ENCODE data around the gene TMPRSS7.

TMPRSS7 gene

DNA sequence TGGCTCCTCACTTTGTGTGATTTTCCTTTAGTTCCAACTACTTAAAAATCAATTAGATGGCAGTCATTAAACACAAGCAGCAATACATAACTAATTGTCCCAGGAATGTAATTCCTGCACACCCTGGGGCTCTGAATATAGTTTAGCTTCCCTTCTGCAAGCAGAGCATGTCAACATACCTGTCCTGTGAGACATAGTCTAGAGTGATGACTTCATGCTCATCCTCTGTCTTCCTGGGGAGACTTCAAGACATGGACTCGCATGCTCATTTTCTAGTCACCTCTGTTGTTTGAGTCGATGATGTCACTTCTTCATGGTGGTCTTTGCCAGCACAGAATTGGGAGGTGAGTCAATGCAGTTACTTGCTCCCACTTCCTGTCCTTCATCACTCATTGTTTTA is 67.4 kb downstream of the TMPRSS7 start:
- DNase-seq, result no peak

DNA sequence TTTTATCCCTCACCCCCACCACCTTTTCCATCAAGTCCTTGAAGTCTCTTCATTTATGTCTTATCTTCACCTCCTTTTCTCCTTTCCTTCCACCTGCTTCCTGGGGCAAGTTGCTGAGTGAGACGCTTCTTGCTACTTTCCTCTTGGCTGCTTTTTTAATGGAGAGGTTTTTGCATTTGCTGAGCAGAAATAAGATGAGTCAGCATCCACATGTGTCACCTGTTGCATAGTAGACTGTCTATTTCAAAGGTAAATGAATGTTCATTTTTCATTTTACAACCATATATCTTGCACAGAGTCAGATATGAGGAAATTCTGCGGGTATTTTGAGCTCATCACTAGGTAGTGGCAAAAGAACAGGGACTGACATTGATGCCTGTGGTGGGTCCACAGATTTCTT is 70.2 kb downstream of the TMPRSS7 start:
- DNase-seq, result no peak

DNA sequence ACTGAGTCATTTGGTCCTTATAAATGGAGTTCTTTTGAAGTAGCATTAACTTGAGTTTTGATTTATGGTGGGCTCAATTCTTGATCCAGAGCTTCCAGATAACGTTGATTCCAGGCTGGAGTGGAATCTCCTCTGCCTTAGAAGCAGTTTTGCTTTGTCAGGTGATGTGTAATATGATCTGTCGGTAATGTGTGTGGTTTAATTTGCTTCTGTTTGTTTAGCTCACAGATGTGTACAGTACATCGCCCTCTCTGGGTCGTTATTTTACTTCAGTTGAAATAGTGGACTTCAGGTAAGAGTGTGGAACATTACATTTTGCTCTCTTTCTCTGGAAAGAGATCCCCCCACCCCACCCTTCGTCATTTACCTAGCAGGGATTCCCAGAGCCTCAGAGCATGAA is 74.8 kb downstream of the TMPRSS7 start:
- peak; percentile 77 for DNase-seq

DNA sequence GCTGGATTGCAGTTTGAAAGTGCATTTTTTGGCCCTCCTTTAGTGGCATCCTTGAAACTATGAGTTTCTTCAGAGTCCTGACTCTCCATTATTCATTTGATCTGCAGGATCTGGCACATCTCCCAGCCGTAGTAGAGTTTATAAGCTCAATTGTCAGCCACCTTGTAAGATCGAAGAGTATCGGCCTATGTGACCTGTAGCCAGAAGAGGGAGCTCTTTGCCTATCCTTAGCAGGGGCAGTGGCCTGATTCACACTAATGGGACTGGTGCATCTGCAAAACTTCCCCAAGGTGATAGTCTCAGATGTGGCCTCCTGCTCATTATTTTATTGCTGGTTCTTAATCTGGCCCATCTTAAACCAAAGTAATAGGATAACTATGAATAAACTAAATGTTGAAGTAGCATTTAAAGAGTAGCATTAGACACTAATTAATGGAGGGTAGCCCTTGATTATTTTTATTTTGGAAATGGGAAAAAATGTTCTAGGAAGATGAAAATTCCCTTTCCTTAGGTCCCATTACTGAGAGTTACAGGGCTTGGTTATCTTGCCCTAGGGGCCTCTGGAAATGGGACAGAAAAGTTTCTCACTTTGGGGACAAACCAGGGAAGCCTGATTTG is 77.4 kb downstream of the TMPRSS7 start:
- peak; percentile 77 for DNase-seq

DNA sequence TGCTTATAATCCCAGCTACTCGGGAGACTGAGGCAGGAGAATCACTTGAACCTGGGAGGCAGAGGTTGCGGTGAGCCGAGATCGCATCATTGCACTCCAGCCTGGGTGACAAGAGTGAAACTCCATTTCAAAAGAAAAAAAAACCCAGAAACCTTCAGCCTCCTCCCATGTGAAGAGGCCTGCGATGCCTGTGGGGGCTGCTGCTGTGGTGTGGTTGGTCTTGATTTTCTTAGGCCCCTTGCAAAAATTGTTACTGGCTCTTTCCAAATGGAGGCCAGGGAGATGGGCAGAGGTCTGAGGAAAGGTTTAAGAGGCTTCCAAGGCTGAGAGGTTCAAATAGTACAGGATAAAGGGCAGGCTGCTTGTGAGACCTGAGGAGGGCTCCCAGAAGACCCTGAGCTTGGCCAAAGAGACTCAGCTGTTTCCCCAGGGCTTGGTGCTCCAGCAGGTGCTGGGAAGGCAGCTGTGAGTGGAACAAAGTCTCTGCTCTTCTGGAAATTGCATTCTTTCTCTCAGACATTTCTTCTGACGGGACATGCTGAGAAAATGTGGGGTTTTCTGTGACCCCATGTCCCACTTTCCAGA is 80.1 kb downstream of the TMPRSS7 start:
- DNase-seq, result no peak

DNA sequence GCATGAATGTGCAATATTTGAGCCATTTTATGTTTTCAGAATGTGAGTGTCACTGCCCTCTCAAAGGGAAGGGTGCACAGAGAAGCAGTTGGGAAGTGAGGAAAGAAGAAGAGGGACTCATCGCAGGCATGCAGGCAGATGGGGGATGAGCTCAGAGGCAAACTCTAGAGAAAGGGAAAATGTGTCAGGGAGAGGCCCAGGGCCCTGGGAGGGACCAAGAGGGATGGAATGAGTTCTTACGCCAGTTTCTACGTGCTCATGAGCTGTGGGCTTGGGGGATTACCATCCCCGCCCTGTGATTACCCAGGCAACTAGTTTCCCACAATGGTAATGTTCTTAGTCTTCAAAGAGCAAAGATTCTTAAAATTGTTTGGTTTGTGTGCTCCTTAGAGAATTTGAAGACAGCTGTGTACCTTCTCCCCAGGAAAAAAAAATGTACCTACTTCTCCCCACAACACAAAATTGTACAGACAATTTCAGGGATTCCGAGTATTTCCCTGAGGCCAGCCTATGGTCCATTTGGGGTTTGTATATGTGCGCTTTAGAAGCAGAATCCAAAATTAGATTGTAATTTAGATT is 80.7 kb downstream of the TMPRSS7 start:
- no peak for DNase-seq

DNA sequence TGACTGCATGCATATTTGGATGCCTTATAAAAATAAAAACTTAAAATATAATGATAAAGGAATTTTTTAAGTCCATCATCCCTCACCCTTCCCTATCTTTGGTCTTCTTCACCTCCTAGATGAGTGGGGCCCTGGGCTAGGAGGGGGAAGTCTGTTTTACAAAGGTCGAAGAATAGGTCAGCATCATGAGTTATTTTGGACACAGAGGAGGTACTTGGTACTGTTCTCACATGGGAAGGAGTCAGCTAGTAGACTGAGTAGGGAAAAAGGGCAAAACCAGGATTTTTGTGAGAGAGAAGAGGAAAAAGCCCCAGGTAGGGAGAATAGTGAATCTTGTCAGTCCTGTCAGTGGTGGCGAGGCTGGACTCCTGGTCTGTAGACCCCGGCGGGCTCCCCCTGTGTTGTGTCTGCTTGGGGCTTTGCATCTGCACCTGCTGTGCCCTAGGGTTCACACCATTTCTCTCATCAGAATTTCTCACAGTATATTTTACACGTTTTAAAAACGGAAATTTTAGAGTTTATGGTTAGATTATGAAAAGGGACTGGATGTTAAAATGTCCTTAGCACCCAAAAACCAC is 81.4 kb downstream of the TMPRSS7 start:
- DNase-seq, result no peak

DNA sequence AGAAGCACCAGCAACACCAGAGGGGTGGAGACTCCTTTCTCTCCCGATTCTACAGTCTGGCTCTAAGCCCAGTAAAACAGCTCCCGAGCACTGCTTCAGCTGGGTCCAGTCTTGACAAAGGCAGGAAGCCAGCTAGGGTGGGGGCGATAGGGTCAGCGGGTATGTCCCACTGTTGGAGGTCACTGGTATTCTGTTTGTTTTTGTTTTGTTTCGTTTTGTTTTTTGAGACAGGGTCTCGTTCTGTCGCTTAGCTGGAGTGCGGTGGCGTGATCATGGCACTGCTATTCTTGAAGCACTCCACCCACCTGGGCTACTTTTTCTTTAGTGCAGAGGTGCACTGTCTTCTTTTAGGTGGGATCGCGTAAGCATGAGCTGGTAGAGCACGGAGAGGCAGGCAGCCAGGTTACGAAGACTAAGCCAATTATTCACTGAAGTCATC is 82.2 kb downstream of the TMPRSS7 start:
- no peak for DNase-seq

DNA sequence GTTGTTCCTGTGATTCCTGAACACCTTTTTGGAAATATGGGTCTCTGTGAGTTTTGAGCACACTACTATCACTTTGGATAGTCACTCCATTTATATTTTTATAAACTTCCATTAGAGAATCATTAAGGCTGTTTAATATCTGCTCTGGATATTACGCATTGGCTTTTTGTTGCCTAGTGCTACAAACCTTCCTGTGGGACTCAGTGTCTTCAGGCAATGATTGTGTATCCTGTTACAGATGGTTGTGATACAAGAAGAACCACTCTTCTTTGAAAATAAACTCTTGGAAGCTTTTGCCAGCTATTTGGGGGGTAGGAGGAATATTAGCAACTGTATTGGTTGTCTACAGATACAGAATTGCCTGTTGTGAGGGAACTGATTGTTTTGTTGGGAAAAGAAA is 82.9 kb downstream of the TMPRSS7 start:
- no peak for DNase-seq

DNA sequence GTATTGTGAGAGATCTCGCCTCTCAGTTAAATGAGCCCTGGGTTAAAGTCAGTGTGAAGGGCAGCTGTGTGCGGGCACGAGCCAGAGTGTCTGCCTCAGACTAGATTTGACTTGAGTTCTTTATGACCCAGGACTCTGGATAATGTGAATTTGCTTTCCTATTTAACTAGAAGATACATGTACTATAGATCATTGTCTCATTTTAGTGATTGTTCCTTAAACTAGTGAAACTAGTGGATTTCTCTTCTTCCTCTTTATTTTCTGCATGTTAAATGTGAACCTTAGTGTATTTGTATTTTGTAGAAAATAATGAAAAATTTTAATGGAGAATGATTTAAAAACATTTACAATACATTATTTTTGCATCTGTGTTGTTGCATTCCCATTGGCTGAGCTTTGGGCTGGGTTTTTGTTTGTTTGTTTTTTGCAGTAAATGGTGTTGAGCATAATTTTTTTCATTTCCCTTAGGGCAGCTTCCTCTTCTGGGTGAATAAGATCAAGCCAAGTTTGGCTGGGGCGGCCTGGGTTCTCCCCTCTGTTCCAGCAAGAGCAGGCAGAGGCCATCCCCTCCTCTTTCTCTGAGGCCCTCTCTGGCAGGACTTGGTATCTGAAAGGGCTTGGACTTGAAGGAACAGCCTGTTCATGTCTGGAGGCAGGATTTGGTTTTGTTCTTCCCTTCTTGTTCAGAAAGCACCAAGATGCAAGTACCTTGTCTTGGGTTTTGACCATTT is 83.5 kb downstream of the TMPRSS7 start:
- no peak for DNase-seq

DNA sequence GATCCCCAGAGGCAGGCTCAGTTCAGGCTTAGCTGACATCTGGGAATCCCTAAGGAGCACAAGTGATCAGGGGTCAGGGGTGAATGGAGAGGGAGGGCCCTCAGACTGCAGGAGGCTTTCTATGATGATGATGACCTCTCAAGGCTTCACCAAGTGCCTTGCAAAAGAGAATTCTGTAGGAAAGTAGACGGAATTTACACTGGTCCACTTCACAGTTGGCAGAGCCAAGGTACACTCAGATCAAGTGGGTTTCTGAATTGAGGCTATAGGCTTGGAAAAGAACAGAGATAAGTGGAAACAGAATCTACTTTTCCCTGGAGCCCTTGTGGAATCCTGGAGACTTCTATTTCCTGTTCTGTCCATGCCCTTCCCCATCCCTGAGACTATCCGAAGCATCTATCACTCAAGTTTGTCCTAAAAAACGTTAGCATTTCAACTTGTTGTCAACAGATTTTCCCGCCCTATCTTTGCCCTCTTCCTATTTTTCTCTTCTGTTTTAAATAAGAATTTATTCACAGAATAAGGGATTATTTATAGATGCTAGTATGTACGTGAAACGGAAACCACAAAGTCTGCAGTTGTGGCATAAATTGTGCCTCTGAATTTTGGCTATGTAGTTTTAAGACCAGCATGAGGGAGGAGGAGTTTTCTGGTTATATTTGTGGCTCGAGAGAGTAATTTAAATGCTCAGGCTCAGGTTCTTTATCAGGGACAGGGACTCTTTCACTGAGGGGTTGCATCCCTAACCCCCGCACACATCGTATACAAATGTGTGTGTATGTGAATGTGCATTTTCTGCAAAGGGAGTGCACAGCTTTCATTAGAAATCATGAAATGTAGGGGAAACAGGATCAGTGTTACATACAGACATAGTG is 85.7 kb downstream of the TMPRSS7 start:
- DNase-seq, result no peak

DNA sequence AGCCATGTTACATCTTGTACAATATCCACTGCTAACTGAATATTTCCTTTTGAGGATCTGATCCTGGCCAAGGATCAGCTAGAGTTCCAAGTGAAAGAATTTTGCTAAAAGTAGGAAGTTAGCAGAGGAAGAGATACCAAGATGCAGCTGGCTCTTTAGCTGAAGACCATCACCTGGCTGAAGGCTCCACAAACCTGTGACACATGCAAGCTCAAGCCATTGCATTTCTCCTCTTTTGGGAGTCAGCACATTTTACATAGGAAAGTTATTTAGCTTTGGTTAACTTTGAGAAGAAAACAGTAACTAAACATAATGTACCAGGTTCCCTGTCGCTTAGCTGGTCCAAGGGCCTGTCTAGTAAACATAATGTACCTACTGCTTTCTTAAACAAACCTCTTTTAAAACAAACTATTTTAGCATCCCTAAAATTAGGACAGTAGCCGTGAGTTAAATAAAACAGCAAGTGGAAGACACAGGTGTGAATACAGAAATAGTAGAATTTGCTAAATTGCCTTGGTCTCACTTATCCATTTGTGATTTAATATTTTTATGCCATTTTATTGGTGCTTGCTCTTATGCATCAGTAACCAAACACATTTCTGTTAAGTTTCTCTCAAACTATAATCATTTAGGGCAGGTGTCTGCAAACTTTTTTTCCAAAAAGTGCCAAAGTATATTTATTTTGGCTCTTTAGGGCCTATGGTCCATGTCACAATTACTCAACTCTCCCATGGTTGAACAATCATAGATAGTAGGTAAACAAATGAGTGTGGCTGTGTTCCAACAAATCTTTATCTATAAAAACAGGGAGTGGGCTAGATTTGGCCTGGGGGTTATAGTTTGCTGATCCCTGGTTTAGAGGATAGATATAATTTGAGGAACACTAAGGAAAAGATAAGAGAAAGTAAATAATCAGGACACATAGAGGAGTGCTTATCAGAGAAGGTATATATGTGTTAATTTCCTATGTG is 87.3 kb downstream of the TMPRSS7 start:
- DNase-seq, result no peak

DNA sequence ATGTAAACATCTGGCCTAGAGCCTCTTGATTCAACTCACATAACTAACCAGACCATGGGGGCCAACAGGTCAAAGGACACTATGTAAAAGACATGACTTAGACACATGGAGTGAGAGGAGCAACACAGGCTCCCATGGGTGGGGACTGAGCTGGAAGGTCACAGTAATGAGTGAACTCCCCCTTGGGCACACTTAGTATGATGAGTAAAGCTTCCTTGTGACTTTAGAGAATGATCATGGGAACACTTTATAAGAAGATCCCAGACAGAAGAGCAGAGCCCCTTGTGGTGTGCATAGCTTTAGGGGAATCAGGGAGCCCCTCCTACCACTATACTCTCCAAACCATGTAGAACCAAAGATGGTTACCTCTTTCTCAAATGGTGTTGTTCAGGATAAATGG is 88.3 kb downstream of the TMPRSS7 start:
- no peak for DNase-seq

DNA sequence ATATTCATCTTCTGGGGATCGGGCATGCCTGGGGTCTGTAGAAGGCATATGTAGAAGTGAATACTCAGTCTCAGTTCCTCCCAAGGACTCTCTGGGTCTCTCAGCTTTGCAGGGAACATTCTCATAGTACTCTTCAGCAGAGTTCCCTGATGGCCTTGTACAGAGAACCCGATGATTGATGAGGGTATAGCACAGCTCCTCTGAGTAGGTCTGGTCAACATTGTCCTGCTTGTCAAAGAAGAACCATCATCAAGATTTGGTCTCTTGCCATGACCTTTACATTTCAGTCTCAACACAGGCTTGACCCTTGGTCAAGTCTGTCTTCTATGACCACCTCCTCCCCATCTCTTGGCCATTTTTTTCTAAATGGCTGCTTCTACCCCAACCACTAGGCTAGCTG is 89.0 kb downstream of the TMPRSS7 start:
- DNase-seq, result no peak

DNA sequence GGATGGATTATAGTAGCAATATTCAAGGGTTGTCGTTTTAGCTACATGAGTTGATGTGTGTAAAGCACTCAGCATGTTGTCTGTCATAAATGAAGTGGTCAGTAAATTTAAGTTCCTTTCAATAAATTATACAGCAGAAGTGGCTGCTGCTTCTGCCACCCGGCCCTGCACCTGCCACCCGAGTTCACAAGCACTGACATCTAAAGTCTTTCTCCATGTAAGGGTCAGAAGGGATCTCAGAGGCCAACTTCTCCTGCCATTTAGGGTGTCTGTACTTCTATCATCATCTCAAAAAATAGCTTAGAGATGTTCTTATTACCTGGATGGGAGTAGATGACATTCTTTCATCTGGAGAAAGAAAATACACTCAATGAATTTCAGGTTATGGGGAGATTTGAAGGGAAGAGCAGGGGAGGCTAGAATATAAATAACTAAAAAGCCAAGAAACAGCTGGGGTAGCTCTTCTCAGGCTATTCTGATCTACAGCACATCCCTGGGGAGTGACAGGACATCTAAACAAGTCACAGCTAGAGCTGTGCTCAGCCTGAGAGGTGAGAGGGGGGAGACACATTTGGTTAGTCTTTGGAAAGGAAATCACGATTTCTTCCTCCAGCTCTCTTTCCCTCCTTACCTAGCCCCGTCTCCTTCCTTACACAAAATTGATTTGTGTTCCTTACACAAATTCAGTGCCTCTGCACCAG is 90.5 kb downstream of the TMPRSS7 start:
- DNase-seq, result peak; percentile 19

DNA sequence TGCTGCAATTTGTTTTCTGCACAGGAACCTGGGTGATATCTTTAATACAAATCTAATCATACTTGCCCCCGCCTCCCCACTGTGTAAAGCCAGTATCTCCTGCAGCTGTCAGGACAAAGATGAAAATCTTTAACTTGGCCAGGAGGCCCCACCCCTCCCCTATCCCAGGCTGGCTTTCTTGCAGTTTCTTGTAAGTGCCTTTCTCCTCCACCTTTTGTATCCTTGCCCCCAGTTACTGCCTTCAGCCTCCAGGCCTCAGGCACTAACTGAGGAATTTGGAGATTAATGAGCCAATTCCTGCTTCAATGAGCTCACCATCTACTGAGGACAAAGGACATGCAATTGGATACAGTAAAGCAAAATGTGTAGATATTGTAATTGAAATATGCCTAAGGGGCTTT is 92.0 kb downstream of the TMPRSS7 start:
- no peak for DNase-seq

DNA sequence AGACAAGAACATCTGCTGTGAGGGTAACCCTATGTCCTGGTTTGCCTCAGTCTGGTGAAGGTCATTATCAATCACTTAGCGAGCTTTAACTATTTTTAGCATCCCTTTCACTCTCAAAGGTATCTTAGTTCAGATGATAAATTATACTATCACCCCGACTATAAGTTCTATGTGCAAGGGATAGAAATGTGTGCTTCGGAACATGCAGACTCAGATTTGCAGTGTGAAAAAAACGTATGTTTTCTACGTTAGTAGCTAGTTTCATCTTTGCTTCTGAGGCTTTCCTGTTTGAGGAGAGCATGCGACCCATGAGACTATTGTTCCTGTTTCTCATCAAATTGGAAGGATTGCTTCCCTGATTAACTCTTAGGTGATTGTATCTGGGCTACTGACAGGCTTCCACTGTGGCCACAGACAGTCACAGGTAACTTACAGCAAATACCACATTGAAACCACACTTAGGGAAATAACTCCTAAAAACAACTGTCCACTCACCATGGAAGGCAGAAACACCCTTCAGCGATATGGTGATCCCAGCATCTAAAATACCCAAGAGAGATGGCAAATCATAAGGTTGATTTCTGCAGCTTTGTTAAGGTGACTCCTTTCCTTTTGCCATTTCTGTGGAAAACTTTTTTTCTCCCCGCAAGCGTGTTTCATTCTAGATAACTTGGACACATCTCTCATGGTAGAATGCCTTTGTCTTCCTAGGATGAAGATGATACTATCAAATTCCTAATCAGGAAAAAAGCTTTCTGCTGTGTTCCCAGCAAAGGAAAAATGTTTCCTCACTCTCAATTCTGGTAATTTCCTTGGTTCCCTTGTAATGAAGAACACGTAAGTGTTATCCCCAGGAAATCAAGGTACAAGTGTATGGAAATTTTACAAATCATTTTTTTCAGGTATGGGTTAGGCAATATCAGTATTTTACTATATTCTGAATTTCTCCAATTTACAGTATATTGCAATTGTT is 93.3 kb downstream of the TMPRSS7 start:
- no peak for DNase-seq

DNA sequence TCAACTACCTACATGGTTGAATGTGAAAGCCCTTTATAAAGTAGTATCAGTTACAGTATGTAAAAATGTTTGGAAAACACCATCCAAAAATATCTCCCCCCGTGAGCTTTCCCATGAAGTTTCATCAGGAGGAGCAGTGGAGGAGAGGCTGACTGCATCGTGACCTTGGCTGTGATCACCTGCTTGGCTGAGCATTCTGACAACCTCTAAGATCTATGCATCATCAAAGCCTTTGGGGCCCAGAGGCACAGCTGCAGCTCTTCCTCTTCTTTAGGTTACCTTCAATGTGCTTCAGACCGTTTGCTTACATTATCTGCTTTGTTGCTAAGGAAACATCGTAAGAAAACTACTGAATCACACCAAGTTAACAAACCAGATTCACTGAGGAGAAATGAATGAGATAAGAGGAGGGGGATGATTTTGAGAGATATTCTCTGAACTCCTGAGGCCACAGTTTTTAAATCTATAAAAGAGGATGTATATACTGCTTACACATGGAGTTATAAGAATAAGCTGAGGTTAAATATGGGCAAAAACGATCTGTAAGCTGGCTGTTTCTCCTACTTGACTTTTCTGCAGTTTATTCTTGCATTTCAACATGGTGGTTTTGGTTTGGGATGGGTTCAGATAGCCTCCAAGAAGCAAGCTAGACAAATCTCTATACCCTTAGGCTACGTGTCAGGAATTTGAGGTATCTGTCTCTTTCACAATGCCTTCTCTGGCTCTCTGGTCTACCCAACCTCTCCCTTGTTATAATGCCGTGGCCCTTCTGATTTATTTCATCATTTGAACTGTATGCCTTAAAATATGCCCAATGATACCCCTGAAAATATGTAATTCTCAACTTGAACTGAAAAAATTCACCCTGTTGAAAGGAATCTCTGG is 94.5 kb downstream of the TMPRSS7 start:
- peak; percentile 8 for DNase-seq
